B cell (primary cell): ENCODE results near the gene PRRC1.

Source experiments
- CTCF ChIP-seq: fragments of 200-600 bp; IDR thresholded peaks from one replicate; pipeline ENCODE4 v1.8.0; 2022; ENCODE audit warnings: antibody characterized with exemption, mild to moderate bottlenecking
- EZH2 ChIP-seq: IDR thresholded peaks from 2 replicates; pipeline ENCODE4 v1.6.1; 2012; ENCODE audit warnings: borderline replicate concordance, low read depth, mild to moderate bottlenecking, moderate library complexity, low read length; ENCODE audit not compliant: insufficient read depth, poor library complexity, severe bottlenecking

DNA sequence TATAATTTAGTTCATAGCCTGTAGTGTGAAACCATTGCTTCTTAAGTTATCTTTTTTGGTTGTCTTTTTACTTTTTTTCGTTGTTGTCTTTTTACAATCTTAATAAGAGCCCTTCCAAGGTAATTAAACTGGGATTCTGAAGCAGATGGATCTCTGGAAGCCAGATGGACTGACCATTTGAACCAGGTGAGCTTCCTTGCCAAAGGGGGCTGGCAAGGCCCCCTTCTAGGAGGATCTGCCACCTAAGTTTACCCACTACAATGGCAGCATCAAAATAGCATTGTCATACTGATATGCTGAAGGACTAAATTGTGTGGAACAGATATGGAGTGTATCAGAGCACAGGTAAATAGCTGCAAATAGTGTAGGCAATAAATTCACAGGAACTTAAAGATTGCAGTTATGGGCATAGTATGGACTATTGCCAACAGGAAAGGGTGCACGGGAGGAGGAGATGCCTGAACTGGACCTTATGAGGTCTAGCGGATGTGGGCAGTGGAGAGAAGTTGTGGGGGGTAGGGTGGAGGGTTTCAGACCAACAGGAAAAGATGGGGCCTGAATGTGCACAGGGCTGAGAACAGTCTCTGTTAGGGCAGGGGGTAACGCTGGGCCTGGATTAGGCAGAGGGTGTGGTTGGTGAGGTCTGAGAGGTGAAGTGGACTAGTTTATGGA lies 69.9 kb downstream of the PRRC1 start:
- TF ChIP-seq CTCF (no peak), EZH2 (no peak)
